HepG2 (cell line): Measurements from ENCODE around the gene SIM1. TPM values are rescaled to one million over a fixed set of nuclear protein-coding genes. Genes with fewer than 3 reads are reported as not detected.

ENCODE experiments used
- ATAC-seq: fragments of 200-7000 bp; cut with Tn5 transposase; 3 replicates; pipeline ENCODE4 v1.9.1; 2020; ENCODE audit warnings: mild to moderate bottlenecking, moderate library complexity
- BruUV-seq: library from RNA; stranded (reverse); fragments of 400-500 nt; replicated peaks from 2 replicates; lab custom pipeline; 2021; lab: Mats Ljungman, UMichigan
- CTCF ChIA-PET: fragments of 300-600 bp; formaldehyde crosslinking; extraction: SDS; loops from one replicate; lab custom pipeline; 2021; ENCODE audit warnings: low total read pairs, inconsistent platforms, low intra/inter-chr PET ratio; lab: Yijun Ruan, JAX
- POLR2A ChIA-PET: fragments of 350-600 bp; sonication (Branson Sonifier 250); formaldehyde crosslinking; loops from one replicate; lab custom pipeline; 2020; ENCODE audit warnings: antibody characterized with exemption, inconsistent platforms; lab: Yijun Ruan, JAX
- DNase-seq: peaks from one replicate; pipeline ENCODE4 v3.0.0-alpha.2; 2015; ENCODE audit warnings: low spot score
- FAIRE-seq: peaks from 3 replicates; lab custom pipeline; 2011; peaks lifted over from hg19 to GRCh38; lab: Jason Lieb, UNC
- H2AFZ ChIP-seq: one replicate; pipeline ENCODE4 v1.6.1; 2011; ENCODE audit warnings: low read length, inconsistent platforms
- H3K27ac ChIP-seq: fragments of 300-600 bp; 3 replicates; pipeline ENCODE4 v1.8.0; 2011; ENCODE audit warnings: mixed run types, mild to moderate bottlenecking, mixed read lengths, low read length, inconsistent platforms; ENCODE audit not compliant: insufficient read depth; ENCODE audit errors: extremely low read length
- H3K27me3 ChIP-seq, 2 experiments: fragments of 200-600 bp in 1 of 2; 2 replicates in 1 of 2; 3 replicates in 1 of 2; pipeline versions ENCODE4 v1.6.0 to v1.8.0; 2011; ENCODE audit warnings: low read length in 2 of 2, mild to moderate bottlenecking in 2 of 2, moderate library complexity in 2 of 2, inconsistent platforms in 1 of 2; ENCODE audit not compliant: insufficient read depth in 2 of 2, control insufficient read depth in 1 of 2
- H3K36me3 ChIP-seq, 2 experiments: fragments of 200-600 bp in 1 of 2; replicated peaks in 1 of 2; 2 replicates in 1 of 2; 3 replicates in 1 of 2; pipeline versions ENCODE4 v1.5.1 to v1.8.0; 2011; ENCODE audit warnings: low read length in 2 of 2, inconsistent platforms in 1 of 2; ENCODE audit not compliant: insufficient read depth in 2 of 2, control insufficient read depth in 1 of 2
- H3K4me1 ChIP-seq: 2 replicates; pipeline ENCODE4 v1.5.1; 2012; ENCODE audit warnings: low read length, inconsistent platforms; ENCODE audit not compliant: insufficient read depth
- H3K4me2 ChIP-seq: 2 replicates; pipeline ENCODE4 v1.6.0; 2011; ENCODE audit warnings: low read depth, low read length, inconsistent platforms
- H3K4me3 ChIP-seq, 3 experiments: fragments of 200-600 bp in 1 of 3; sonication (generic), shearing (Covaris generic) in 1 of 3; replicated peaks in 1 of 3; 2 replicates each; pipeline ENCODE4 v1.5.1; 2011 to 2016; ENCODE audit warnings: low read length in 3 of 3, inconsistent platforms in 2 of 3, low read depth in 2 of 3, mild to moderate bottlenecking in 2 of 3, control low read depth in 1 of 3, mixed read lengths in 1 of 3; ENCODE audit not compliant: insufficient read depth in 1 of 3
- H3K79me2 ChIP-seq: one replicate; pipeline ENCODE4 v1.6.1; 2011; ENCODE audit warnings: low read length, inconsistent platforms; ENCODE audit not compliant: insufficient read depth
- H3K9ac ChIP-seq: 2 replicates; pipeline ENCODE4 v1.6.0; 2011; ENCODE audit warnings: mild to moderate bottlenecking, low read depth, low read length, inconsistent platforms; ENCODE audit not compliant: insufficient read depth
- H3K9me3 ChIP-seq: 2 replicates; pipeline ENCODE4 v1.5.1; 2012; ENCODE audit warnings: mild to moderate bottlenecking, low read length
- H4K20me1 ChIP-seq: 2 replicates; pipeline ENCODE4 v1.6.0; 2011; ENCODE audit warnings: inconsistent platforms, mild to moderate bottlenecking, low read length, moderate library complexity; ENCODE audit not compliant: insufficient read depth
- ATF5 ChIP-seq: sonication (generic); formaldehyde crosslinking; IDR thresholded peaks from 2 replicates; pipeline ENCODE4 v1.4.0; 2020; ENCODE audit warnings: mild to moderate bottlenecking, low read depth, missing genetic modification reagents
- RBM22 ChIP-seq: fragments of 200-400 bp; formaldehyde crosslinking; optimal IDR thresholded peaks from 2 replicates; pipeline ENCODE3; 2017; ENCODE audit warnings: mild to moderate bottlenecking, low read length, moderate library complexity
- SMAD3 ChIP-seq: sonication (generic); formaldehyde crosslinking; IDR thresholded peaks from 2 replicates; pipeline ENCODE4 v1.4.0; 2020; ENCODE audit warnings: missing genetic modification reagents
- ZNF614 ChIP-seq: IDR thresholded peaks from 2 replicates; pipeline ENCODE4 v1.6.1; 2018; ENCODE audit warnings: missing biosample characterization, missing genetic modification reagents, inconsistent platforms, borderline replicate concordance
- WGBS: methylation state at CpG from one replicate; pipeline ENCODE4 v1.1.6; 2017; ENCODE audit warnings: low lambda C conversion rate; 5-methylcytosine and 5-hydroxymethylcytosine counted together
- in situ Hi-C: cut with HindIII; loops from 2 replicates; pipeline ENCODE4 v1.10.0; 2017; ENCODE audit warnings: low pct_unique_long_range_greater_than_20kb; ENCODE audit not compliant: extremely low pct_ligation_motif_present
- intact Hi-C: fragments of 100-400 bp; cut with micrococcal nuclease; formaldehyde crosslinking; loops from one replicate; pipeline ENCODE4 v1.10.0; 2022; ENCODE audit not compliant: unreplicated experiment
- polyA plus RNA-seq, 8 experiments: library from polyadenylated mRNA; depleted of rRNA in 3 of 8; stranded (reverse) in 7 of 8; unstranded in 1 of 8; fragments of >200 nt; fragmentation: Illumina TruSeq in 4 of 8; extraction: Trizol in 4 of 8; gene quantifications; 2 replicates each; pipeline versions ENCODE4 v1.2.1 to v1.2.3, GENCODE V29; 2011 to 2016; ENCODE audit warnings: low read depth in 4 of 8, missing spikeins in 1 of 8, mixed read lengths in 1 of 8; ENCODE audit not compliant: insufficient read depth in 1 of 8
- total RNA-seq, 5 experiments: library from RNA; depleted of rRNA; stranded (reverse); fragments of >200 nt; fragmentation: Illumina TruSeq; extraction: Trizol; gene quantifications; 2 replicates each; pipeline ENCODE4 v1.2.3, GENCODE V29; 2016; ENCODE audit warnings: low read depth in 1 of 5
- TF ChIP-seq, protein P1 (sequence below): sonication (generic); formaldehyde crosslinking; IDR thresholded peaks from 2 replicates; pipeline ENCODE4 v1.5.1; 2020; ENCODE audit warnings: mild to moderate bottlenecking, missing genetic modification reagents, borderline replicate concordance

The SIM1 gene
- total and polyA plus RNA-seq, 2 of the 13 experiments (the other 11 are each of a cell fraction or from before 2014, with no cell fraction given), result not detected

DNA sequence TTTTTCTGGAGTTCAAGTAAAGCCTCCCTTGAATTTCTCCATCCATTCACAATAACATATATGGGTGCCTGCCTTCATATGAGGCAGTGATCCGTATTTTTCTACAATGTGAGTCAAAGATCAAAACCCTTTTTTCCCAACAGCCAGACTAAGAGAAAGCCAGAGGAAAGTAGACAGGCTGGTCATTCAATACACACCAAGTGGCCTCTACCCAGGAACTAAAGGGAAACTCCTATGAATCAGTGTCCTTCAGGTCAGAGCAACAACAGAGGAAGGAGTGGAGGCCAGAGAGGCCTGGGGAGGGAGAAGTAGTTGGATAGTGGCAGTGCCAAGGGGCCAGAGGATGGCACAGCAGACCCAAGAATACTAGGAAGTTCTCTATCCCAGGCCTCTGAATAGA, 23.8 kb downstream of the SIM1 start (continued):
- TF ChIP-seq SMAD3 (CRISPR knock-in tag) (no peak), ATF5 (CRISPR knock-in tag) (no peak), ZNF614 (CRISPR knock-in tag) (no peak), RBM22 (no peak)

GRCh38 chr6:100435299-100435698, 29.4 kb downstream of the SIM1 start:
- H3K4me2 ChIP-seq, result no peak overlapping the region
- no peak overlapping the region for H2AFZ ChIP-seq
- TF ChIP-seq, protein P1, sequence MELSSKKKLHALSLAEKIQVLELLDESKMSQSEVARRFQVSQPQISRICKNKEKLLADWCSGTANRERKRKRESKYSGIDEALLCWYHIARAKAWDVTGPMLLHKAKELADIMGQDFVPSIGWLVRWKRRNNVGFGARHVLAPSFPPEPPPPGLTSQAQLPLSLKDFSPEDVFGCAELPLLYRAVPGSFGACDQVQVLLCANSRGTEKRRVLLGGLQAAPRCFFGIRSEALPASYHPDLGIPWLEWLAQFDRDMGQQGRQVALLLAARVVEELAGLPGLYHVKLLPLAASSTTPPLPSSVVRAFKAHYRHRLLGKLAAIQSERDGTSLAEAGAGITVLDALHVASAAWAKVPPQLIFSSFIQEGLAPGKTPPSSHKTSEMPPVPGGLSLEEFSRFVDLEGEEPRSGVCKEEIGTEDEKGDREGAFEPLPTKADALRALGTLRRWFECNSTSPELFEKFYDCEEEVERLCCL (CRISPR knock-in tag), result no peak
- TF ChIP-seq, all 625 proteins: peak for 0
- 0 out of 5 replicates have a peak, but pooled peaks cover 0 to 4% of the 10 kb centered on the region in 2 experiments for H3K27me3 ChIP-seq
- no peaks in the 10 kb centered on the region for H3K9me3 ChIP-seq
- BruUV-seq, result no TSS peak
- intact Hi-C loops, result no loop called here
- H4K20me1 ChIP-seq, result no peaks in the 10 kb centered on the region
- H3K4me1 ChIP-seq, result no peaks in the 10 kb centered on the region
- H3K79me2 ChIP-seq, result no peaks in the 10 kb centered on the region
- DNase-seq (no peak), FAIRE-seq (no peak), ATAC-seq (no peak)
- WGBS, result 31% methylated on average over 3 of the region's 3 CpGs
- ChIA-PET CTCF (no interaction called here), POLR2A (no interaction called here)
- H3K9ac ChIP-seq, result no peak overlapping the region
- in situ Hi-C loops, result no loop called here
- no peak overlapping the region for H3K27ac ChIP-seq
- H3K4me3 ChIP-seq, result no peak overlapping the region
- H3K36me3 ChIP-seq, result no peaks in the 10 kb centered on the region
